A673 (cell line): Measurements from ENCODE around the gene MLXIP. TPM values are rescaled to one million over a fixed set of nuclear protein-coding genes. Genes with fewer than 3 reads are reported as not detected.

Experiments used
- BruUV-seq: library from RNA; stranded (reverse); fragments of 400-500 nt; replicated peaks from 2 replicates; lab custom pipeline; 2021; lab: Mats Ljungman, UMichigan
- CTCF ChIA-PET: fragments of 300-600 bp; sonication (Branson Sonifier 250); formaldehyde crosslinking; loops from one replicate; lab custom pipeline; 2022; ENCODE audit warnings: antibody characterized with exemption; lab: Charles Lee
- POLR2A ChIA-PET: fragments of 300-600 bp; sonication (Branson Sonifier 250); formaldehyde crosslinking; loops from one replicate; lab custom pipeline; 2022; ENCODE audit warnings: antibody characterized with exemption; ENCODE audit not compliant: low non-redundant PET; lab: Charles Lee
- DNase-seq: peaks from one replicate; pipeline ENCODE4 v3.0.0-alpha.2; 2015; ENCODE audit warnings: low spot score
- H3K27ac ChIP-seq: fragments of 200-600 bp; sonication (generic); 2 replicates; pipeline ENCODE4 v1.5.1; 2016; ENCODE audit warnings: mixed run types, low read depth, mild to moderate bottlenecking, mixed read lengths, antibody characterized with exemption, low read length; ENCODE audit not compliant: poor library complexity, severe bottlenecking
- H3K27me3 ChIP-seq: fragments of 200-600 bp; sonication (generic); replicated peaks from 2 replicates; pipeline ENCODE4 v1.6.1; 2017; ENCODE audit warnings: mixed run types, low read depth, mild to moderate bottlenecking, mixed read lengths, antibody characterized with exemption, low read length; ENCODE audit not compliant: insufficient read depth, poor library complexity
- H3K36me3 ChIP-seq: fragments of 200-600 bp; sonication (generic); 2 replicates; pipeline ENCODE4 v1.6.1; 2016; ENCODE audit warnings: mixed run types, mild to moderate bottlenecking, mixed read lengths, antibody characterized with exemption, low read length; ENCODE audit not compliant: insufficient read depth, poor library complexity, severe bottlenecking
- H3K4me1 ChIP-seq: fragments of 200-600 bp; sonication (generic); 2 replicates; pipeline ENCODE4 v1.6.1; 2017; ENCODE audit warnings: mixed run types, mild to moderate bottlenecking, mixed read lengths, antibody characterized with exemption, low read length; ENCODE audit not compliant: insufficient read depth, poor library complexity, severe bottlenecking
- H3K4me3 ChIP-seq: fragments of 200-600 bp; sonication (generic); 2 replicates; pipeline ENCODE4 v1.5.1; 2016; ENCODE audit warnings: low read depth, mixed run types, mild to moderate bottlenecking, mixed read lengths, low read length; ENCODE audit not compliant: poor library complexity, severe bottlenecking
- H3K9me3 ChIP-seq: fragments of 200-600 bp; sonication (generic); 2 replicates; pipeline ENCODE4 v1.6.1; 2016; ENCODE audit warnings: mixed run types, low read depth, mild to moderate bottlenecking, mixed read lengths, antibody characterized with exemption, low read length; ENCODE audit not compliant: poor library complexity, severe bottlenecking
- EZH2 ChIP-seq: fragments of 200-600 bp; sonication (generic); IDR thresholded peaks from 2 replicates; pipeline ENCODE4 v1.6.1; 2017; ENCODE audit warnings: borderline replicate concordance, low read depth, mild to moderate bottlenecking, mixed read lengths, antibody characterized with exemption, low read length; ENCODE audit not compliant: poor library complexity, severe bottlenecking
- intact Hi-C: fragments of 100-400 bp; cut with micrococcal nuclease; formaldehyde crosslinking; loops from one replicate; pipeline ENCODE4 v1.10.0; 2022; ENCODE audit not compliant: unreplicated experiment
- total RNA-seq: library from RNA; stranded (reverse); gene quantifications from 2 replicates; pipeline ENCODE4 v1.2.3, GENCODE V29; 2021
- TF ChIP-seq, protein P1 (sequence below): fragments of 300-800, 200-600 bp; sonication (generic); conservative IDR thresholded peaks from 2 replicates; pipeline ENCODE4 v1.5.1; 2017; ENCODE audit warnings: low read depth, mild to moderate bottlenecking, antibody characterized with exemption, low read length, moderate library complexity, mixed read lengths

Gene MLXIP
- total RNA-seq, 1 experiment from 2014 or later, result 32.7 TPM

DNA sequence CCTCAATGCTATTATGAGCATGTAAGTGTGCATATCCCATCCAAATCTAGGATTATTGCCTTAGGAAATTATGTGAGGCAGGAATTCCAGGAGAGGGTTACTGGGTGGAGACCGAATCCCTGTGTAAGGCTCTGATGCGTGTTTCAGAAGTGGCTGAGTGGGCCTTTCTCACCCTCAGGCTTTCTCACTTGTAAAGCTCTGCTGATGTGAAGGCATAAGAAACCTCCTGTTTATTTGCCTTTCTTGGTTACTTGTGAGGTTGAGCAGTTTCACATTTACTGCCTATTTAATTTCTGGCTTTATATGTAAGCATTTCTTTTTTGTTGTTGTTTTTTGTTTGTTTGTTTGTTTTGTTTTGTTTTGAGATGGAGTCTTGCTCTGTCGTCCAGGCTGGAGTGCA is 84.4 kb downstream of the MLXIP start:
- Histone ChIP-seq H3K27me3 (no peaks in the 10 kb centered on the region), H3K9me3 (no peaks in the 10 kb centered on the region), H3K36me3 (no peaks in the 10 kb centered on the region), H3K27ac (no peak overlapping the region), H3K4me3 (no peak overlapping the region), H3K4me1 (no peaks in the 10 kb centered on the region)
- POLR2A ChIA-PET, result no interaction called here
- intact Hi-C loops, result no loop called here
- DNase-seq, result no peak
- no TSS peak for BruUV-seq
- CTCF ChIA-PET, result no interaction called here
- TF ChIP-seq EZH2, result no peak
- TF ChIP-seq, protein P1, sequence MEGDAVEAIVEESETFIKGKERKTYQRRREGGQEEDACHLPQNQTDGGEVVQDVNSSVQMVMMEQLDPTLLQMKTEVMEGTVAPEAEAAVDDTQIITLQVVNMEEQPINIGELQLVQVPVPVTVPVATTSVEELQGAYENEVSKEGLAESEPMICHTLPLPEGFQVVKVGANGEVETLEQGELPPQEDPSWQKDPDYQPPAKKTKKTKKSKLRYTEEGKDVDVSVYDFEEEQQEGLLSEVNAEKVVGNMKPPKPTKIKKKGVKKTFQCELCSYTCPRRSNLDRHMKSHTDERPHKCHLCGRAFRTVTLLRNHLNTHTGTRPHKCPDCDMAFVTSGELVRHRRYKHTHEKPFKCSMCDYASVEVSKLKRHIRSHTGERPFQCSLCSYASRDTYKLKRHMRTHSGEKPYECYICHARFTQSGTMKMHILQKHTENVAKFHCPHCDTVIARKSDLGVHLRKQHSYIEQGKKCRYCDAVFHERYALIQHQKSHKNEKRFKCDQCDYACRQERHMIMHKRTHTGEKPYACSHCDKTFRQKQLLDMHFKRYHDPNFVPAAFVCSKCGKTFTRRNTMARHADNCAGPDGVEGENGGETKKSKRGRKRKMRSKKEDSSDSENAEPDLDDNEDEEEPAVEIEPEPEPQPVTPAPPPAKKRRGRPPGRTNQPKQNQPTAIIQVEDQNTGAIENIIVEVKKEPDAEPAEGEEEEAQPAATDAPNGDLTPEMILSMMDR, result no peak

DNA sequence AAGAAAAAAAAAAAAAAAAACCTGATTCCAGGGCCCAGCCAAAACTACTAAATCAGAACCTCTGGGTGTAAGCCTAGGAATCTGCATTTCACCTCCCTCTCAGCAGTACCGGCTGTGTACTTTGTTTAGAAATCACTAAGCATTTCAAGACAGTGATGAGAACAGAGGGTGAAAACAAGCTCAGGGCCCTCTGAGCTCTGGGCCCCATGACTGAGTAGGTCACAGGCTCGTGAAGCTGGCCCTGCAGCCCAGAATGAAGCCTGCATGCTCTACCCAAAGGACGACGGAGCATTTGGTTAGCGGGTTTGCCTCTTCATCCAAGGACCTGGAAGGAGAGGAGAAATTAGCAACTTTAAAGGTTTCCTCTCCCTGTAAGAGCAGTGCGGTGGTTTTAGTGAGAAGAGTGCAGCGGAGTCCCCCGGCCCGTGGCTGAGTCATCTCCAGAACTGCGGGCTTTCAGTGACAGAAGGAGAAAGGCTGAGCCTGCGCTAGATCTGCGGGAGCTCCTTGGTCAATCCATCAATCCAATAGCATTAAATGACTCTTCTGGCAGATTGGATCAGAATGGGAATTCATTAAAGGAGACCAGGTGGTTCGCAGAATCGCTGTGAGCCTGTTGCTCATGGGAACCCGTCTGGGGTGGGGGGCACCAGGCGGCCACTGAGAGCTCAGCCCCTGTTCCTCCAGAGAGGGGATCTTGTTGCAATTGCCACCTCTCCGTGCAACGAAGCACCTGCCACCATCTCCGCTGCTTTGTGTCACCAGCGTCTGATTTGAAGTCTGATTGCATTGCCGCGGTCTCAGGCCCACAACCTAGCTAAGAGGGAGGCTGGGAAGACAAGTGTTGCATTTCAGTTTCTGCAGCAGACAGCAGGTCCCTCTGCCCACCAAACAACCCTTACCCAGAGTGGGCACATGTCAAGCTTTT is 88.1 kb downstream of the MLXIP start:
- ChIA-PET POLR2A (no interaction called here), CTCF (no interaction called here)
- no peak overlapping the region for H3K4me3 ChIP-seq
- no peaks in the 10 kb centered on the region for H3K36me3 ChIP-seq
- DNase-seq, result no peak
- H3K27me3 ChIP-seq, result no peaks in the 10 kb centered on the region
- no peaks in the 10 kb centered on the region for H3K4me1 ChIP-seq
- no peak overlapping the region for H3K27ac ChIP-seq
- no peaks in the 10 kb centered on the region for H3K9me3 ChIP-seq
- BruUV-seq, result no TSS peak
- intact Hi-C loops, result no loop called here
- no peak for TF ChIP-seq EZH2
- TF ChIP-seq, protein P1, result no peak

DNA sequence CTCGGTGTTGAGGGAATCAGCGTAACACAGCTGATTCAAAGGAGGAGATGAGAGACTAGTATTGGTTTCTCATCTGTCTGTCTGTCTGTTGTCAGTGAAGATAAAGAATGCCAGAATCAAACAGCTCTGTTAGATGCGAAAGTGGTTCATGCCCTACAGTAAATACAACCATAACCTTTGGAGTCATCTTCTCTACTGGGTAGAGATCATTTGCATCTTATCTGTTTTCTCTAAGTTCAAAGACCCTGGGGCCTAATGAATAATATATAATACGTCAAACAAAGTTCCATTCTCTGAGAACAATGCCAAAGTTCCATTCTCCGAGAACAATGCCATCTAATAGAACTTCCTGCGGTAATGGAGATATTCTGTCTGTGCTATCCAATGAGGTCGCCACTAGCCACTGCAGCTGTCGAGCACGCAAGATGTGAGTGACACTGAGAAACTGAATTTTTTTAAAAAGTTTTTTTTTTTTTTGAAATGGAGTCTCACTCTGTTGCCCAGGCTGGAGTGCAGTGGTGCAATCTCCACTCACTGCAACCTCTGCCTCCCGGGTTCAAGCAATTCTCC is 88.9 kb downstream of the MLXIP start:
- Histone ChIP-seq H3K4me3 (no peak overlapping the region), H3K36me3 (no peaks in the 10 kb centered on the region), H3K4me1 (no peaks in the 10 kb centered on the region), H3K9me3 (no peaks in the 10 kb centered on the region), H3K27ac (no peak overlapping the region), H3K27me3 (no peaks in the 10 kb centered on the region)
- no TSS peak for BruUV-seq
- no peak for DNase-seq
- TF ChIP-seq, protein P1, result no peak
- no peak for TF ChIP-seq EZH2
- ChIA-PET CTCF (no interaction called here), POLR2A (no interaction called here)
- intact Hi-C loops, result no loop called here
